Sigmoid colon (tissue), 7 donors: ENCODE measurements around the gene ANGEL1. TPM values are rescaled to one million over a fixed set of nuclear protein-coding genes. Genes with fewer than 3 reads are reported as not detected.

Experiments
- DNase-seq: peaks from one replicate; pipeline ENCODE4 v3.0.0-alpha.2; 2019
- H3K27ac ChIP-seq, 4 donors: fragments of 200-600 bp; sonication (generic); one replicate each; pipeline ENCODE4 v1.5.1; 2016 to 2019; ENCODE audit warnings: mild to moderate bottlenecking in 1 of 4
- H3K27me3 ChIP-seq, 3 donors: fragments of 200-600 bp; sonication (generic); one replicate each; pipeline ENCODE4 v1.5.1; 2019; ENCODE audit warnings: mild to moderate bottlenecking in 1 of 3
- H3K36me3 ChIP-seq, 4 donors: fragments of 200-600 bp; sonication (generic); one replicate each; pipeline ENCODE4 v1.5.1; 2016 to 2019
- H3K4me1 ChIP-seq, 4 donors: fragments of 200-600 bp; sonication (generic); one replicate each; pipeline ENCODE4 v1.5.1; 2017 to 2019
- H3K4me3 ChIP-seq, 4 donors: fragments of 200-600 bp; sonication (generic); one replicate each; pipeline ENCODE4 v1.5.1; 2017 to 2019; ENCODE audit warnings: mild to moderate bottlenecking in 2 of 4, moderate library complexity in 1 of 4
- H3K9me3 ChIP-seq, 4 donors: fragments of 200-600 bp in 3 of 4; sonication (generic) in 3 of 4; one replicate each; pipeline versions ENCODE4 v1.5.1 to v1.6.1; 2013 to 2019
- CTCF ChIP-seq, 4 experiments: fragments of 450-650 bp in 3 of 4; fragments of 200-600 bp in 1 of 4; IDR thresholded peaks; one replicate each; pipeline ENCODE4 v1.5.1; 2016 to 2019; ENCODE audit warnings: antibody characterized with exemption in 4 of 4, mild to moderate bottlenecking in 3 of 4, moderate library complexity in 2 of 4
- EP300 ChIP-seq, 4 donors: sonication (generic); formaldehyde crosslinking; IDR thresholded peaks; one replicate each; pipeline ENCODE4 v1.6.1; 2017; ENCODE audit warnings: antibody characterized with exemption in 4 of 4
- POLR2A ChIP-seq, 2 donors: fragments of 450-650 bp; IDR thresholded peaks; one replicate each; pipeline ENCODE4 v1.6.1; 2016; ENCODE audit warnings: antibody characterized with exemption in 2 of 2, mild to moderate bottlenecking in 2 of 2, moderate library complexity in 2 of 2
- POLR2AphosphoS5 ChIP-seq, 4 donors: sonication (generic); formaldehyde crosslinking; IDR thresholded peaks; one replicate each; pipeline ENCODE4 v1.6.1; 2017; ENCODE audit warnings: antibody characterized with exemption in 4 of 4
- WGBS, 2 donors: extraction: QIAGEN DNeasy Blood & Tissue Kit; methylation state at CpG; one replicate each; pipeline ENCODE4 v1.1.7; 2013; 5-methylcytosine and 5-hydroxymethylcytosine counted together
- intact Hi-C: fragments of 100-400 bp; cut with DNase I; formaldehyde crosslinking; loops from one replicate; pipeline ENCODE4 v1.15.1; 2023
- polyA plus RNA-seq, 3 donors: library from polyadenylated mRNA; stranded (reverse); fragments of 200-250 nt; gene quantifications; one replicate each; pipeline ENCODE4 v1.2.3, GENCODE V29; 2013
- total RNA-seq, 4 donors: library from RNA; depleted of rRNA; stranded (reverse); fragments of >200 nt; gene quantifications; one replicate each; pipeline ENCODE4 v1.1.0, GENCODE V29; 2016
- donor health status: healthy with polysubstance abuse.
- donor health status: Bipolar disorder and iron deficiency.
- donor health status: healthy.

Gene ANGEL1
- total and polyA plus RNA-seq, 7 donors = 0.60 to 16.1 (median 10.0) TPM

GRCh38 chr14:76848879-76849278 lies 36.2 kb upstream of the ANGEL1 start:
- Histone ChIP-seq H3K4me3 (no peak overlapping the region), H3K36me3 (no peaks in the 10 kb centered on the region), H3K9me3 (no peaks in the 10 kb centered on the region), H3K27me3 (no peaks in the 10 kb centered on the region), H3K27ac (no peak overlapping the region), H3K4me1 (peaks cover 0 to 6% (median 0%) of the 10 kb centered on the region in 4 donors)
- intact Hi-C loops = no loop called here
- no peak for DNase-seq
- no peak for TF ChIP-seq EP300 (IDR thresholded peaks at IDR 0.05)
- TF ChIP-seq POLR2A (IDR thresholded peaks at IDR 0.05) = no peak
- TF ChIP-seq CTCF (IDR thresholded peaks at IDR 0.05) = no peak
- TF ChIP-seq POLR2AphosphoS5 (IDR thresholded peaks at IDR 0.05) = no peak
- 31 to 73% methylated on average over 6 of the region's 6 CpGs for WGBS, 2 donors

- no peaks in the 10 kb centered on the region for H3K36me3 ChIP-seq
- 73 to 75% methylated on average over 7 of the region's 7 CpGs for WGBS, 2 donors
- no peak overlapping the region for H3K27ac ChIP-seq
- H3K4me3 ChIP-seq = no peak overlapping the region
- H3K9me3 ChIP-seq = no peaks in the 10 kb centered on the region
- intact Hi-C loops = no loop called here
- DNase-seq = no peak
- TF ChIP-seq POLR2AphosphoS5 (IDR thresholded peaks at IDR 0.05) (no peak), CTCF (IDR thresholded peaks at IDR 0.05) (no peak), POLR2A (IDR thresholded peaks at IDR 0.05) (no peak), EP300 (IDR thresholded peaks at IDR 0.05) (no peak)
- no peaks in the 10 kb centered on the region for H3K27me3 ChIP-seq
- peaks cover 0 to 6% (median 0%) of the 10 kb centered on the region in 4 donors for H3K4me1 ChIP-seq
Observed at GRCh38 chr14:76846331-76847047, 33.8 kb upstream of the ANGEL1 start.

- 48 to 54% methylated on average over 9 of the region's 9 CpGs for WGBS, 2 donors
- Histone ChIP-seq H3K27me3 (no peaks in the 10 kb centered on the region), H3K27ac (peak overlapping the region in 2 of 4 donors; percentile 5 to 59), H3K36me3 (no peaks in the 10 kb centered on the region), H3K9me3 (no peaks in the 10 kb centered on the region), H3K4me1 (peaks cover 0 to 6% (median 0%) of the 10 kb centered on the region in 4 donors), H3K4me3 (no peak overlapping the region)
- TF ChIP-seq POLR2AphosphoS5 (IDR thresholded peaks at IDR 0.05) (peak in 2 of 4 donors; percentile 19 to 65), POLR2A (IDR thresholded peaks at IDR 0.05) (no peak)
- intact Hi-C loops = no loop called here
- DNase-seq = peak; percentile 75
Observed at GRCh38 chr14:76844223-76844622, 31.5 kb upstream of the ANGEL1 start.

- no peaks in the 10 kb centered on the region for H3K9me3 ChIP-seq
- TF ChIP-seq POLR2A (IDR thresholded peaks at IDR 0.05) (no peak), CTCF (IDR thresholded peaks at IDR 0.05) (no peak), EP300 (IDR thresholded peaks at IDR 0.05) (no peak), POLR2AphosphoS5 (IDR thresholded peaks at IDR 0.05) (no peak)
- H3K27ac ChIP-seq = no peak overlapping the region
Observed at GRCh38 chr14:76842414-76842813, 29.7 kb upstream of the ANGEL1 start.

GRCh38 chr14:76837524-76837923 lies 24.8 kb upstream of the ANGEL1 start:
- Histone ChIP-seq H3K9me3 (no peaks in the 10 kb centered on the region), H3K4me3 (no peak overlapping the region), H3K36me3 (no peaks in the 10 kb centered on the region), H3K27me3 (no peaks in the 10 kb centered on the region), H3K4me1 (no peaks in the 10 kb centered on the region), H3K27ac (no peak overlapping the region)
- no peak for TF ChIP-seq POLR2AphosphoS5 (IDR thresholded peaks at IDR 0.05)
- no peak for TF ChIP-seq CTCF (IDR thresholded peaks at IDR 0.05)
- no peak for TF ChIP-seq POLR2A (IDR thresholded peaks at IDR 0.05)
- TF ChIP-seq EP300 (IDR thresholded peaks at IDR 0.05) = no peak
- no peak for DNase-seq
- 82 to 83% methylated on average over 5 of the region's 5 CpGs for WGBS, 2 donors
- intact Hi-C loops = no loop called here

More at GRCh38 chr14:76842414-76842813, 29.7 kb upstream of the ANGEL1 start:
- Histone ChIP-seq H3K36me3 (no peaks in the 10 kb centered on the region), H3K27me3 (no peaks in the 10 kb centered on the region), H3K4me1 (peaks cover 0 to 6% (median 0%) of the 10 kb centered on the region in 4 donors), H3K4me3 (no peak overlapping the region)
- intact Hi-C loops = no loop called here
- no peak for DNase-seq
